Measurements from ENCODE around the gene ZIC2. TPM values are rescaled to one million over a fixed set of nuclear protein-coding genes. Genes with fewer than 3 reads are reported as not detected.

Gene ZIC2
- total RNA-seq, 1 experiment from 2014 or later: 44.4 TPM

GRCh38 chr13:99955107-99955746, 26.4 kb upstream of the ZIC2 start:
- intact Hi-C loops (cut with micrococcal nuclease): no loop called here
- Histone ChIP-seq H3K36me3 (ENCODE audit: control insufficient read depth in 1 of 2, insufficient read depth in 2 of 2, low read length in 2 of 2) (no peaks in the 10 kb centered on the region), H3K27ac (ENCODE audit: low read depth, low read length) (no peak overlapping the region), H3K79me2 (ENCODE audit: insufficient read depth, low read length) (no peaks in the 10 kb centered on the region), H3K27me3 (ENCODE audit: insufficient read depth, low read length) (no peaks in the 10 kb centered on the region), H3K4me3 (replicated peaks in 1 of 2; ENCODE audit: low read depth in 1 of 2, low read length in 2 of 2) (no peak overlapping the region), H3K9me2 (ENCODE audit: insufficient read depth) (no peaks in the 10 kb centered on the region), H4K20me1 (ENCODE audit: insufficient read depth) (no peaks in the 10 kb centered on the region), H3K9me3 (ENCODE audit: control insufficient read depth in 1 of 2, insufficient read depth in 1 of 2, low read depth in 1 of 2, low read length in 2 of 2) (no peaks in the 10 kb centered on the region), H2AFZ (ENCODE audit: low read depth, low read length, poor library complexity, severe bottlenecking) (no peak overlapping the region), H3K9ac (ENCODE audit: low read length) (no peak overlapping the region), H3K4me2 (ENCODE audit: low read length) (no peak overlapping the region), H3K4me1 (ENCODE audit: control insufficient read depth in 1 of 2, insufficient read depth in 2 of 2, low read length in 2 of 2) (no peaks in the 10 kb centered on the region)
- ATAC-seq (no peak), DNase-seq (ENCODE audit: low read depth, low spot score) (no peak)
- no TSS peak for BruUV-seq (replicated peaks)
- ChIA-PET POLR2A (no interaction called here), RAD21 (ENCODE audit: low non-redundant PET in 1 of 2, low total read pairs in 2 of 2, uncharacterized antibody in 2 of 2, unreplicated experiment in 2 of 2) (interaction anchor here in 1 of 2 experiments (0.6 kb wide), 1 partner anchor 40 kb away, joined by 3 read pairs; no protein-coding TSS in a partner anchor), CTCF (no interaction called here)
- TF ChIP-seq CEBPB (IDR thresholded peaks at IDR 0.05; ENCODE audit: low read depth): no peak
- TF ChIP-seq, protein P1, sequence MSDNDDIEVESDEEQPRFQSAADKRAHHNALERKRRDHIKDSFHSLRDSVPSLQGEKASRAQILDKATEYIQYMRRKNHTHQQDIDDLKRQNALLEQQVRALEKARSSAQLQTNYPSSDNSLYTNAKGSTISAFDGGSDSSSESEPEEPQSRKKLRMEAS (IDR thresholded peaks at IDR 0.05): no peak

DNA sequence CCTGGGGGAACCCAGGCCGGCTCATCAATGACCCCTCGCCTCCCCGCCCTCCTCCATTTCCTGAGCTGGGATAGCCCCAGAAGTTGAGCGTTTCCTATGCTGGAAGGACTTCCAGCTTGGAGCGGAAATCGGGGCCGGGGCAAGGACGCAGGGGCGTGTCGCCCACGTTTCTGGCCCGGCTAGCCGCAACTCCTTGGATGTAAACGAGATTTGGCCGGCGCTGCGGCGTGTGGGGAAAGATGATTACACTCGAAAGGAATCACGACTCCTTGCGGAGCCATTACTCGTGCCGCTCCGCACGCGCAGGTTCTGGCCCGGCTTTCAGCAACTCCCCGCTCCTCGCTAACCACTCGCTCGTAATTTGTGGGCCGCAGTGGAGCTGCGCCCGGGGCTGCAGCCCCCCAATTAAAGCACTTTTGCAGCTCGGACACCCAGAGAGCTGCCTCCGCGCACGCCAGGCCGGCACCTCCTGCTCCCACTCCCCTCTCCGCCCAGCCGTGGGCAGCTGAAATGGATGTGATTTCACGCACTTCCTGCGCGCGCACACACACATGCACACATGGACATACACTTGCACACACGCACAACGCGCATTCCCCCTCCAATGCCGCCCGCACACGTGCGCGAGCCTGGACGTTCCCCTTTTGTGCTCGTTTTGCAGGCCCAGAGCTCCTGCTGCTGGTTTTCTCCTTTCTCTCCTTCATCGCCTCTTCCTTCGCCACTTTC, 25.7 kb upstream of the ZIC2 start:
- no peaks in the 10 kb centered on the region for H3K9me2 ChIP-seq (ENCODE audit: insufficient read depth)
- TF ChIP-seq SIN3A (IDR thresholded peaks at IDR 0.05; ENCODE audit: low read depth) (no peak), ZNF274 (IDR thresholded peaks at IDR 0.05; ENCODE audit: low read depth, low read length) (no peak), SP1 (IDR thresholded peaks at IDR 0.05; ENCODE audit: low read depth) (no peak), CBX3 (IDR thresholded peaks at IDR 0.05; ENCODE audit: low read depth) (no peak), RAD21 (IDR thresholded peaks at IDR 0.05; ENCODE audit: low read depth) (no peak), JUND (IDR thresholded peaks at IDR 0.05) (no peak), POLR2AphosphoS5 (IDR thresholded peaks at IDR 0.05; ENCODE audit: low read depth, low read length) (no peak), POLR2A (IDR thresholded peaks at IDR 0.05; ENCODE audit: borderline replicate concordance, extremely low read depth, insufficient read depth, insufficient read length) (no peak), FOSL1 (IDR thresholded peaks at IDR 0.05; ENCODE audit: low read depth) (no peak), YY1 (IDR thresholded peaks at IDR 0.05; ENCODE audit: extremely low read depth, insufficient replicate concordance, low read depth, low read length) (no peak), EGR1 (IDR thresholded peaks at IDR 0.05; ENCODE audit: low read depth) (no peak)
- no peaks in the 10 kb centered on the region for H4K20me1 ChIP-seq (ENCODE audit: insufficient read depth)
- H3K4me2 ChIP-seq (ENCODE audit: low read length): no peak overlapping the region
- RAD21 ChIA-PET (ENCODE audit: low non-redundant PET in 1 of 2, low total read pairs in 2 of 2, uncharacterized antibody in 2 of 2, unreplicated experiment in 2 of 2): no interaction called here
- BruUV-seq (replicated peaks): no TSS peak
- H3K27me3 ChIP-seq (ENCODE audit: insufficient read depth, low read length): no peaks in the 10 kb centered on the region
- H2AFZ ChIP-seq (ENCODE audit: low read depth, low read length, poor library complexity, severe bottlenecking): no peak overlapping the region
- CTCF ChIA-PET: no interaction called here
- H3K9ac ChIP-seq (ENCODE audit: low read length): no peak overlapping the region
- POLR2A ChIA-PET: interaction anchor here (0.5 kb wide), 1 partner anchor 47 kb away, joined by 8 read pairs; no protein-coding TSS in a partner anchor
- intact Hi-C loops (cut with micrococcal nuclease): no loop called here
- no peaks in the 10 kb centered on the region for H3K36me3 ChIP-seq (ENCODE audit: control insufficient read depth in 1 of 2, insufficient read depth in 2 of 2, low read length in 2 of 2)
- H3K4me3 ChIP-seq (replicated peaks in 1 of 2; ENCODE audit: low read depth in 1 of 2, low read length in 2 of 2): no peak overlapping the region
- DNase-seq (ENCODE audit: low read depth, low spot score) (no peak), ATAC-seq (no peak)
- H3K4me1 ChIP-seq (ENCODE audit: control insufficient read depth in 1 of 2, insufficient read depth in 2 of 2, low read length in 2 of 2): no peaks in the 10 kb centered on the region
- H3K27ac ChIP-seq (ENCODE audit: low read depth, low read length): no peak overlapping the region
- no peaks in the 10 kb centered on the region for H3K9me3 ChIP-seq (ENCODE audit: control insufficient read depth in 1 of 2, insufficient read depth in 1 of 2, low read depth in 1 of 2, low read length in 2 of 2)
- no peaks in the 10 kb centered on the region for H3K79me2 ChIP-seq (ENCODE audit: insufficient read depth, low read length)

Measured in HCT116 (cell line).